H1 (cell line): ENCODE measurements around the gene UNC50. TPM values are rescaled to one million over a fixed set of nuclear protein-coding genes. Genes with fewer than 3 reads are reported as not detected.

Experiments
- CTCF ChIA-PET: fragments of 300-600 bp; sonication (Branson Sonifier 250); formaldehyde crosslinking; loops from one replicate; lab custom pipeline; 2021; ENCODE audit not compliant: partially characterized antibody; lab: Charles Lee
- POLR2A ChIA-PET: fragments of 300-600 bp; sonication (Branson Sonifier 250); formaldehyde crosslinking; loops from one replicate; lab custom pipeline; 2021; ENCODE audit warnings: inconsistent platforms; ENCODE audit not compliant: partially characterized antibody; lab: Charles Lee
- DNase-seq, 2 experiments: peaks; one replicate each; pipeline versions ENCODE4 v3.0.0 to v3.0.0-alpha.2; 2010 to 2022; ENCODE audit warnings: low spot score in 2 of 2, low read depth in 1 of 2, mixed read lengths in 1 of 2
- FAIRE-seq: peaks from 2 replicates; lab custom pipeline; 2011; peaks lifted over from hg19 to GRCh38; lab: Jason Lieb, UNC
- H2AFZ ChIP-seq: 2 replicates; pipeline ENCODE4 v1.8.1; 2012; ENCODE audit warnings: low read length, inconsistent platforms
- H2AK5ac ChIP-seq: 2 replicates; pipeline ENCODE4 v1.6.1; 2013; ENCODE audit warnings: low read depth, low read length
- H2BK120ac ChIP-seq: replicated peaks from 2 replicates; pipeline ENCODE3; 2013; ENCODE audit warnings: low read depth, low read length, inconsistent platforms
- H2BK12ac ChIP-seq: 2 replicates; pipeline ENCODE4 v1.6.1; 2013; ENCODE audit warnings: low read depth, low read length
- H2BK15ac ChIP-seq: 2 replicates; pipeline ENCODE4 v1.6.1; 2013; ENCODE audit warnings: low read length
- H2BK20ac ChIP-seq: 2 replicates; pipeline ENCODE4 v1.6.1; 2013; ENCODE audit warnings: low read length
- H2BK5ac ChIP-seq: 2 replicates; pipeline ENCODE4 v1.6.1; 2013; ENCODE audit warnings: low read depth, low read length
- H3K14ac ChIP-seq: 2 replicates; pipeline ENCODE4 v1.6.1; 2013; ENCODE audit warnings: inconsistent platforms; ENCODE audit not compliant: insufficient read length
- H3K18ac ChIP-seq: 2 replicates; pipeline ENCODE4 v1.6.1; 2013; ENCODE audit warnings: low read length; ENCODE audit errors: extremely low read depth
- H3K23ac ChIP-seq: 2 replicates; pipeline ENCODE4 v1.6.1; 2013; ENCODE audit warnings: inconsistent platforms; ENCODE audit not compliant: insufficient read length
- H3K23me2 ChIP-seq: 2 replicates; pipeline ENCODE4 v1.6.1; 2013; ENCODE audit warnings: low read depth, low read length
- H3K27ac ChIP-seq: 2 replicates; pipeline ENCODE4 v1.6.1; 2011; ENCODE audit warnings: low read depth, low read length, inconsistent platforms
- H3K27me3 ChIP-seq, 4 experiments: replicated peaks in 1 of 4; 1 replicate in 1 of 4; 2 replicates in 3 of 4; pipeline versions ENCODE4 v1.6.1 to v1.8.1; 2011 to 2013; ENCODE audit warnings: low read length in 3 of 4, mild to moderate bottlenecking in 3 of 4, inconsistent platforms in 2 of 4, mixed read lengths in 2 of 4, moderate library complexity in 1 of 4; ENCODE audit not compliant: control insufficient read depth in 3 of 4, insufficient read depth in 3 of 4; ENCODE audit errors: extremely low read depth in 1 of 4
- H3K36me3 ChIP-seq, 4 experiments: 2 replicates each; pipeline versions ENCODE4 v1.6.1 to v1.8.1; 2011 to 2013; ENCODE audit warnings: mild to moderate bottlenecking in 4 of 4, low read length in 3 of 4, moderate library complexity in 2 of 4, control low read depth in 1 of 4, inconsistent platforms in 1 of 4; ENCODE audit not compliant: insufficient read depth in 4 of 4, control insufficient read depth in 2 of 4
- H3K4ac ChIP-seq: replicated peaks from 2 replicates; pipeline ENCODE3; 2013; ENCODE audit warnings: low read length, low read depth, mixed read lengths, inconsistent platforms; ENCODE audit not compliant: insufficient read length
- H3K4me1 ChIP-seq, 4 experiments: replicated peaks in 1 of 4; 1 replicate in 1 of 4; 2 replicates in 3 of 4; pipeline versions ENCODE4 v1.6.1 to v1.8.1; 2011 to 2013; ENCODE audit warnings: low read length in 3 of 4, inconsistent platforms in 2 of 4, mixed read lengths in 1 of 4; ENCODE audit not compliant: insufficient read depth in 4 of 4, control insufficient read depth in 3 of 4
- H3K4me2 ChIP-seq, 2 experiments: 2 replicates each; pipeline versions ENCODE4 v1.6.1 to v1.8.1; 2011 to 2013; ENCODE audit warnings: low read depth in 2 of 2, low read length in 2 of 2, control low read depth in 1 of 2, inconsistent platforms in 1 of 2, mild to moderate bottlenecking in 1 of 2; ENCODE audit not compliant: insufficient read depth in 1 of 2
- H3K4me3 ChIP-seq, 4 experiments: fragments of 200-600, 300-600 bp in 1 of 4; sonication (generic), shearing (Covaris generic), sonication (Bioruptor Twin) in 1 of 4; 2 replicates each; pipeline versions ENCODE4 v1.5.1 to v1.8.1; 2011 to 2016; ENCODE audit warnings: low read length in 4 of 4, low read depth in 3 of 4, control low read depth in 2 of 4, inconsistent platforms in 2 of 4, mild to moderate bottlenecking in 2 of 4, mixed read lengths in 1 of 4, moderate library complexity in 1 of 4; ENCODE audit not compliant: insufficient read depth in 2 of 4; ENCODE audit errors: extremely low read depth in 1 of 4
- H3K56ac ChIP-seq: replicated peaks from 2 replicates; pipeline ENCODE3; 2013; ENCODE audit warnings: low read depth, mild to moderate bottlenecking, mixed read lengths, low read length, inconsistent platforms; ENCODE audit not compliant: insufficient read length
- H3K79me1 ChIP-seq: 2 replicates; pipeline ENCODE4 v1.6.1; 2013; ENCODE audit warnings: low read depth, low read length, control low read depth
- H3K79me2 ChIP-seq, 2 experiments: 2 replicates each; pipeline versions ENCODE4 v1.6.1 to v1.8.1; 2012 to 2013; ENCODE audit warnings: low read length in 2 of 2, mild to moderate bottlenecking in 2 of 2, inconsistent platforms in 1 of 2; ENCODE audit not compliant: insufficient read depth in 2 of 2, control insufficient read depth in 1 of 2
- H3K9ac ChIP-seq, 4 experiments: replicated peaks in 1 of 4; 1 replicate in 1 of 4; 2 replicates in 3 of 4; pipeline versions ENCODE4 v1.6.1 to v1.8.1; 2011 to 2013; ENCODE audit warnings: low read depth in 3 of 4, low read length in 3 of 4, control low read depth in 2 of 4, mild to moderate bottlenecking in 2 of 4, moderate library complexity in 2 of 4, inconsistent platforms in 1 of 4; ENCODE audit errors: extremely low read depth in 1 of 4
- H3K9me3 ChIP-seq, 2 experiments: 2 replicates each; pipeline versions ENCODE4 v1.6.1 to v1.8.1; 2012 to 2013; ENCODE audit warnings: mild to moderate bottlenecking in 2 of 2, moderate library complexity in 2 of 2, control low read depth in 1 of 2, inconsistent platforms in 1 of 2, low read depth in 1 of 2, low read length in 1 of 2, mixed read lengths in 1 of 2; ENCODE audit not compliant: insufficient read depth in 2 of 2
- H4K20me1 ChIP-seq, 2 experiments: replicated peaks in 1 of 2; 2 replicates each; pipeline versions ENCODE3 to v1.8.1; 2011 to 2013; ENCODE audit warnings: inconsistent platforms in 2 of 2, low read length in 2 of 2, mild to moderate bottlenecking in 1 of 2; ENCODE audit not compliant: insufficient read depth in 2 of 2, control insufficient read depth in 1 of 2
- H4K5ac ChIP-seq: 2 replicates; pipeline ENCODE4 v1.6.1; 2013; ENCODE audit warnings: low read length, low read depth, mixed read lengths, inconsistent platforms; ENCODE audit not compliant: insufficient read length
- H4K8ac ChIP-seq: 2 replicates; pipeline ENCODE4 v1.8.0; 2013; ENCODE audit warnings: mild to moderate bottlenecking, moderate library complexity, low read length, inconsistent platforms; ENCODE audit not compliant: insufficient read depth; ENCODE audit errors: extremely low read depth
- H4K91ac ChIP-seq: replicated peaks from 2 replicates; pipeline ENCODE3; 2013; ENCODE audit warnings: low read length, mixed read lengths, inconsistent platforms; ENCODE audit not compliant: insufficient read length
- ATF3 ChIP-seq: IDR thresholded peaks from 2 replicates; pipeline ENCODE4 v1.6.1; 2011; ENCODE audit warnings: low read depth, mild to moderate bottlenecking, low read length; ENCODE audit not compliant: insufficient read depth
- CHD1 ChIP-seq: IDR thresholded peaks from 2 replicates; pipeline ENCODE4 v1.6.1; 2012; ENCODE audit warnings: low read depth, low read length, improper control_type of control experiment
- CREB1 ChIP-seq: IDR thresholded peaks from 2 replicates; pipeline ENCODE4 v1.6.1; 2012; ENCODE audit warnings: inconsistent platforms
- FOSL1 ChIP-seq: IDR thresholded peaks from 2 replicates; pipeline ENCODE4 v1.6.1; 2011; ENCODE audit warnings: mild to moderate bottlenecking, low read depth, low read length, moderate library complexity; ENCODE audit not compliant: insufficient read depth
- HDAC6 ChIP-seq: IDR thresholded peaks from one replicate; pipeline ENCODE4 v1.7.1; 2012; ENCODE audit warnings: low read depth, mild to moderate bottlenecking, inconsistent platforms, low read length, moderate library complexity
- JUN ChIP-seq: IDR thresholded peaks from 2 replicates; pipeline ENCODE4 v1.6.1; 2011; ENCODE audit warnings: low read depth, mild to moderate bottlenecking, improper control_type of control experiment, low read length
- NRF1 ChIP-seq: IDR thresholded peaks from 2 replicates; pipeline ENCODE4 v1.6.1; 2011; ENCODE audit warnings: mild to moderate bottlenecking, low read depth, low read length, improper control_type of control experiment
- RFX5 ChIP-seq: IDR thresholded peaks from 2 replicates; pipeline ENCODE4 v1.6.1; 2011; ENCODE audit warnings: low read depth, low read length, improper control_type of control experiment, borderline replicate concordance
- RNF2 ChIP-seq: fragments of 200-900, 300-1000 bp; sonication (generic); IDR thresholded peaks from 2 replicates; pipeline ENCODE4 v1.7.1; 2016; ENCODE audit warnings: borderline replicate concordance, low read depth, mild to moderate bottlenecking, antibody characterized with exemption, low read length; ENCODE audit not compliant: poor library complexity, severe bottlenecking; ENCODE audit errors: missing control alignments
- SP2 ChIP-seq: IDR thresholded peaks from 2 replicates; pipeline ENCODE4 v1.6.1; 2012; ENCODE audit warnings: mild to moderate bottlenecking, low read length, inconsistent platforms
- SRF ChIP-seq: IDR thresholded peaks from 2 replicates; pipeline ENCODE4 v1.6.1; 2011; ENCODE audit warnings: mild to moderate bottlenecking, low read depth, low read length, moderate library complexity
- WGBS, 2 experiments: shearing (Covaris generic) in 1 of 2; methylation state at CpG; one replicate each; pipeline versions ENCODE4 v1.1.6 to v1.1.7; 2013 to 2015; ENCODE audit warnings: low lambda C conversion rate in 2 of 2, mixed read lengths in 2 of 2, inconsistent platforms in 1 of 2, low coverage in 1 of 2, missing lambda C conversion rate in 1 of 2; ENCODE audit not compliant: insufficient replicate concordance in 2 of 2, insufficient coverage in 1 of 2, insufficient read length in 1 of 2; ENCODE audit errors: extremely low coverage in 1 of 2, missing lambda C conversion rate in 1 of 2; 5-methylcytosine and 5-hydroxymethylcytosine counted together
- polyA plus RNA-seq, 7 experiments: library from polyadenylated mRNA; depleted of rRNA in 3 of 7; stranded (reverse) in 5 of 7; unstranded in 2 of 7; fragments of >200 nt in 5 of 7; fragments of 200-250 nt in 2 of 7; gene quantifications; 1 replicate in 5 of 7; 2 replicates in 1 of 7; 4 replicates in 1 of 7; pipeline versions ENCODE4 v1.2.1 to v1.2.3, GENCODE V29; 2011 to 2013; ENCODE audit warnings: missing spikeins in 2 of 7, mixed read lengths in 2 of 7
- total RNA-seq: library from RNA; stranded (reverse); fragmentation: NEBNext Ultra II Directional; extraction: Animal tissue kit (Norgen Biotek cat#: 25700); gene quantifications from 2 replicates; pipeline ENCODE4 v1.2.1, GENCODE V29; 2021

The UNC50 gene
- total and polyA plus RNA-seq, 2 of the 8 experiments (the other 6 are each of a cell fraction or from before 2014, with no cell fraction given): 33.4 to 58.5 TPM

GRCh38 chr2:98664323-98664722 is 55.9 kb downstream of the UNC50 start:
- H3K23ac ChIP-seq: no peak overlapping the region
- DNase-seq (no peak), FAIRE-seq (no peak)
- no peaks in the 10 kb centered on the region; a peak in 1 of 4 replicates for H3K9me3 ChIP-seq
- H4K20me1 ChIP-seq: no peaks in the 10 kb centered on the region
- no peak overlapping the region for H2BK20ac ChIP-seq
- H2BK15ac ChIP-seq: no peak overlapping the region
- POLR2A ChIA-PET: no interaction called here
- no peaks in the 10 kb centered on the region for H3K27me3 ChIP-seq
- H2BK12ac ChIP-seq: no peak overlapping the region
- no peak overlapping the region for H3K14ac ChIP-seq
- no peak overlapping the region for H3K4me2 ChIP-seq
- no peak overlapping the region for H4K5ac ChIP-seq
- H3K56ac ChIP-seq: no peak overlapping the region
- TF ChIP-seq ATF3: no peak
- TF ChIP-seq HDAC6: no peak
- no peak for TF ChIP-seq CHD1
- no peak for TF ChIP-seq CREB1
- TF ChIP-seq FOSL1: no peak
- no peak for TF ChIP-seq RNF2
- TF ChIP-seq SP2: no peak
- TF ChIP-seq JUN: no peak
- TF ChIP-seq SRF: no peak
- no peak for TF ChIP-seq RFX5
- no peak for TF ChIP-seq NRF1
- no peak overlapping the region for H3K27ac ChIP-seq
- H3K36me3 ChIP-seq: no peaks in the 10 kb centered on the region
- H4K91ac ChIP-seq: no peak overlapping the region
- no peak overlapping the region for H3K4ac ChIP-seq
- no peak overlapping the region for H3K4me3 ChIP-seq
- no peak overlapping the region for H2BK120ac ChIP-seq
- H3K9ac ChIP-seq: no peak overlapping the region
- no peaks in the 10 kb centered on the region for H3K23me2 ChIP-seq
- no peaks in the 10 kb centered on the region for H3K79me2 ChIP-seq
- H3K4me1 ChIP-seq: no peaks in the 10 kb centered on the region
- H4K8ac ChIP-seq: no peak overlapping the region
- H3K79me1 ChIP-seq: no peaks in the 10 kb centered on the region
- no peak overlapping the region for H2BK5ac ChIP-seq
- H2AK5ac ChIP-seq: no peak overlapping the region
- WGBS, 2 experiments: 97% methylated on average over 3 of the region's 3 CpGs; no CpG with 5 or more reads in 1 of the 2 experiments
- no peak overlapping the region for H2AFZ ChIP-seq
- CTCF ChIA-PET: interaction anchor here (1.2 kb wide), 1 partner anchor 9 kb away, joined by 3 read pairs; no protein-coding TSS in a partner anchor
- H3K18ac ChIP-seq: no peak overlapping the region
